HEK293 (cell line): Measurements from ENCODE around the gene SEPTIN2.
"Not testable (repeated sequence)": the region's sequence is repeated elsewhere in the genome, so short reads cannot be mapped to it uniquely, and the experiment has no call there.

ENCODE experiments used
- CTCF ChIA-PET: fragments of 350-600 bp; formaldehyde crosslinking; extraction: SDS; loops from one replicate; lab custom pipeline; 2021; ENCODE audit warnings: antibody characterized with exemption; lab: Yijun Ruan, JAX
- POLR2A ChIA-PET: fragments of 300-600 bp; formaldehyde crosslinking; extraction: SDS; loops from one replicate; lab custom pipeline; 2020; ENCODE audit warnings: antibody characterized with exemption, inconsistent platforms; lab: Yijun Ruan, JAX
- H3K27ac ChIP-seq: fragments of 200-500 bp; sonication (Bioruptor generic); 2 replicates; pipeline ENCODE4 v1.5.1; 2014; ENCODE audit warnings: low read depth, low read length, control low read depth, inconsistent platforms; ENCODE audit errors: extremely low read depth
- H3K36me3 ChIP-seq, 2 experiments: fragments of 200-500 bp in 1 of 2; sonication (Bioruptor generic) in 1 of 2; 1 replicate in 1 of 2; 2 replicates in 1 of 2; pipeline ENCODE4 v1.5.1; 2014 to 2017; ENCODE audit warnings: inconsistent platforms in 2 of 2, low read length in 2 of 2; ENCODE audit not compliant: control insufficient read depth in 2 of 2, insufficient read depth in 1 of 2
- H3K4me1 ChIP-seq: fragments of 200-500 bp; sonication (Bioruptor generic); 2 replicates; pipeline ENCODE4 v1.5.1; 2014; ENCODE audit warnings: mild to moderate bottlenecking, low read length, inconsistent platforms; ENCODE audit not compliant: control insufficient read depth, insufficient read depth
- H3K4me3 ChIP-seq: 2 replicates; pipeline ENCODE4 v1.5.1; 2011; ENCODE audit warnings: low read depth, mild to moderate bottlenecking, control low read depth, low read length, moderate library complexity
- H3K9me3 ChIP-seq: fragments of 200-500 bp; sonication (Bioruptor generic); 2 replicates; pipeline ENCODE4 v1.5.1; 2014; ENCODE audit warnings: low read depth, low read length, inconsistent platforms; ENCODE audit not compliant: control insufficient read depth, insufficient read depth
- EGR2 ChIP-seq: fragments of 450-650 bp; formaldehyde crosslinking; IDR thresholded peaks from 2 replicates; pipeline ENCODE4 v1.5.1; 2016; ENCODE audit warnings: low read depth, missing biosample characterization, missing genetic modification characterization
- KLF16 ChIP-seq: fragments of 450-650 bp; formaldehyde crosslinking; IDR thresholded peaks from 2 replicates; pipeline ENCODE4 v1.5.1; 2017; ENCODE audit warnings: missing biosample characterization, missing genetic modification characterization
- ZBTB17 ChIP-seq: fragments of 450-650 bp; formaldehyde crosslinking; IDR thresholded peaks from 2 replicates; pipeline ENCODE4 v1.5.1; 2016; ENCODE audit warnings: missing biosample characterization, missing genetic modification characterization
- ZFP69B ChIP-seq: fragments of 450-650 bp; formaldehyde crosslinking; IDR thresholded peaks from 2 replicates; pipeline ENCODE4 v1.5.1; 2016; ENCODE audit warnings: missing biosample characterization, missing genetic modification characterization
- ZIC2 ChIP-seq: fragments of 450-650 bp; formaldehyde crosslinking; IDR thresholded peaks from 2 replicates; pipeline ENCODE4 v1.5.1; 2016; ENCODE audit warnings: missing biosample characterization, missing genetic modification characterization
- ZNF10 ChIP-seq: fragments of 450-650 bp; formaldehyde crosslinking; IDR thresholded peaks from 2 replicates; pipeline ENCODE4 v1.5.1; 2017; ENCODE audit warnings: missing biosample characterization, missing genetic modification characterization
- ZNF121 ChIP-seq: fragments of 450-650 bp; formaldehyde crosslinking; IDR thresholded peaks from 2 replicates; pipeline ENCODE4 v1.5.1; 2016; ENCODE audit warnings: missing biosample characterization, missing genetic modification characterization
- ZNF335 ChIP-seq: fragments of 450-650 bp; formaldehyde crosslinking; conservative IDR thresholded peaks from 2 replicates; pipeline ENCODE4 v1.5.1; 2016; ENCODE audit warnings: missing biosample characterization, missing genetic modification characterization
- ZNF366 ChIP-seq: fragments of 450-650 bp; formaldehyde crosslinking; conservative IDR thresholded peaks from 2 replicates; pipeline ENCODE4 v1.5.1; 2016; ENCODE audit warnings: missing biosample characterization, missing genetic modification characterization
- ZNF394 ChIP-seq: fragments of 450-650 bp; formaldehyde crosslinking; IDR thresholded peaks from 2 replicates; pipeline ENCODE4 v1.5.1; 2016; ENCODE audit warnings: missing biosample characterization, missing genetic modification characterization, mild to moderate bottlenecking, moderate library complexity, borderline replicate concordance
- ZNF785 ChIP-seq: fragments of 450-650 bp; formaldehyde crosslinking; IDR thresholded peaks from 2 replicates; pipeline ENCODE4 v1.5.1; 2016; ENCODE audit warnings: missing biosample characterization, missing genetic modification characterization
- TF ChIP-seq, protein P1 (sequence below): fragments of 450-650 bp; formaldehyde crosslinking; IDR thresholded peaks from 2 replicates; pipeline ENCODE4 v1.5.1; 2017; ENCODE audit warnings: missing biosample characterization, missing genetic modification characterization
- TF ChIP-seq, protein P2 (sequence below): fragments of 450-650 bp; formaldehyde crosslinking; IDR thresholded peaks from 2 replicates; pipeline ENCODE4 v1.5.1; 2017; ENCODE audit warnings: missing biosample characterization, missing genetic modification characterization
- TF ChIP-seq, protein P3 (sequence below): fragments of 450-650 bp; formaldehyde crosslinking; IDR thresholded peaks from 2 replicates; pipeline ENCODE4 v1.5.1; 2016; ENCODE audit warnings: missing biosample characterization, missing genetic modification characterization
- TF ChIP-seq, protein P4 (sequence below): fragments of 450-650 bp; formaldehyde crosslinking; IDR thresholded peaks from 2 replicates; pipeline ENCODE4 v1.5.1; 2016; ENCODE audit warnings: missing biosample characterization, missing genetic modification characterization, low read depth
- TF ChIP-seq, protein P5 (sequence below): fragments of 450-650 bp; formaldehyde crosslinking; IDR thresholded peaks from 2 replicates; pipeline ENCODE4 v1.5.1; 2016; ENCODE audit warnings: missing biosample characterization, missing genetic modification characterization
- TF ChIP-seq, protein P6 (sequence below): fragments of 450-650 bp; formaldehyde crosslinking; IDR thresholded peaks from 2 replicates; pipeline ENCODE4 v1.5.1; 2016; ENCODE audit warnings: missing biosample characterization, missing genetic modification characterization, borderline replicate concordance

Gene SEPTIN2

DNA sequence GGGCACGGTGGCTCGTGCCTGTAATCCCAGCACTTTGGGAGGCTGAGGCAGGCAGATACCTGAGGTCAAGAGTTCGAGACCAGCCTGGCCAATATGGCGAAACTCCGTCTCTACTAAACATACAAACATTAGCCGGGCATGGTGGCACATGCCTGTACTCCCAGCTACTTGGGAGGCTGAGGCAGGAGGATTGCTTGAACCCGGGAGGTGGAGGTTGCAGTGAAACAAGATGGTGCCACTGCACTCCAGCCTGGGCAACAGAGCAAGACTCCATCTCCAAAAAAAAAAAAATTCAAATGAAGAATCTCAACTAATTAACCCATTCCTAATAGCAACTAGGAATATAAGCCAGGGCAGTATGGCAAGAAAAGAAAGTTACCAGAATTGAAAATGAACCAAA lies 37.4 kb upstream of the SEPTIN2 start:
- H3K36me3 ChIP-seq, H3K4me1 ChIP-seq, H3K4me3 ChIP-seq, H3K27ac ChIP-seq, CTCF ChIA-PET, H3K9me3 ChIP-seq, POLR2A ChIA-PET: not testable (repeated sequence)
- peak; percentile 67 for TF ChIP-seq ZNF121 (tag by site-specific recombination)

DNA sequence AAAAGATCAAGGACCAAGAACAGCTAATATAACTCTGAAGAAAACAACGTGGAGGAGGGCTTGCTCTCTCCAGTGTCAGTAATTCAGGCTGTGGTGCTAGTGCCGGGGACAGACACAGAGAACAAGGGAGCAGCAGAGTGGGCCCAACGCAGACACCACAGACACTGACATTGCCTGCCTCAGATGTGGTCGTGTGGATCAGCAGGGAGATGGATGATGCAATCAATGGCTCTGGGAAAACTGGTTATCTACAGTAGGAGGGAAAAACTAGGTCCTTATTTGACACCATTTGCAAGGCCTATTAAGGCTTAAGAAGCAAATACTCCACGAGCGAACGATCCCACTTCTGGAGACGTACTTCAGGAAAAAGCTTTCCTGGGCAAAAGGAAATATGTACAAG lies 36.3 kb upstream of the SEPTIN2 start:
- H3K27ac ChIP-seq: peak overlapping the region; percentile 38
- H3K4me1 ChIP-seq: no peaks in the 10 kb centered on the region
- H3K9me3 ChIP-seq: no peaks in the 10 kb centered on the region
- POLR2A ChIA-PET: no interaction called here
- H3K36me3 ChIP-seq: no peaks in the 10 kb centered on the region
- H3K4me3 ChIP-seq: no peak overlapping the region
- 0 out of 2 replicates have a peak, but pooled peaks have one; percentile 25 for TF ChIP-seq ZNF335 (tag by site-specific recombination)
- TF ChIP-seq, protein P1, sequence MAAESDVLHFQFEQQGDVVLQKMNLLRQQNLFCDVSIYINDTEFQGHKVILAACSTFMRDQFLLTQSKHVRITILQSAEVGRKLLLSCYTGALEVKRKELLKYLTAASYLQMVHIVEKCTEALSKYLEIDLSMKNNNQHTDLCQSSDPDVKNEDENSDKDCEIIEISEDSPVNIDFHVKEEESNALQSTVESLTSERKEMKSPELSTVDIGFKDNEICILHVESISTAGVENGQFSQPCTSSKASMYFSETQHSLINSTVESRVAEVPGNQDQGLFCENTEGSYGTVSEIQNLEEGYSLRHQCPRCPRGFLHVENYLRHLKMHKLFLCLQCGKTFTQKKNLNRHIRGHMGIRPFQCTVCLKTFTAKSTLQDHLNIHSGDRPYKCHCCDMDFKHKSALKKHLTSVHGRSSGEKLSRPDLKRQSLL (tag by site-specific recombination): no peak
- TF ChIP-seq KLF16 (tag by site-specific recombination): no peak
- TF ChIP-seq, protein P2, sequence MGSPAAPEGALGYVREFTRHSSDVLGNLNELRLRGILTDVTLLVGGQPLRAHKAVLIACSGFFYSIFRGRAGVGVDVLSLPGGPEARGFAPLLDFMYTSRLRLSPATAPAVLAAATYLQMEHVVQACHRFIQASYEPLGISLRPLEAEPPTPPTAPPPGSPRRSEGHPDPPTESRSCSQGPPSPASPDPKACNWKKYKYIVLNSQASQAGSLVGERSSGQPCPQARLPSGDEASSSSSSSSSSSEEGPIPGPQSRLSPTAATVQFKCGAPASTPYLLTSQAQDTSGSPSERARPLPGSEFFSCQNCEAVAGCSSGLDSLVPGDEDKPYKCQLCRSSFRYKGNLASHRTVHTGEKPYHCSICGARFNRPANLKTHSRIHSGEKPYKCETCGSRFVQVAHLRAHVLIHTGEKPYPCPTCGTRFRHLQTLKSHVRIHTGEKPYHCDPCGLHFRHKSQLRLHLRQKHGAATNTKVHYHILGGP (tag by site-specific recombination): no peak
- TF ChIP-seq, protein P3, sequence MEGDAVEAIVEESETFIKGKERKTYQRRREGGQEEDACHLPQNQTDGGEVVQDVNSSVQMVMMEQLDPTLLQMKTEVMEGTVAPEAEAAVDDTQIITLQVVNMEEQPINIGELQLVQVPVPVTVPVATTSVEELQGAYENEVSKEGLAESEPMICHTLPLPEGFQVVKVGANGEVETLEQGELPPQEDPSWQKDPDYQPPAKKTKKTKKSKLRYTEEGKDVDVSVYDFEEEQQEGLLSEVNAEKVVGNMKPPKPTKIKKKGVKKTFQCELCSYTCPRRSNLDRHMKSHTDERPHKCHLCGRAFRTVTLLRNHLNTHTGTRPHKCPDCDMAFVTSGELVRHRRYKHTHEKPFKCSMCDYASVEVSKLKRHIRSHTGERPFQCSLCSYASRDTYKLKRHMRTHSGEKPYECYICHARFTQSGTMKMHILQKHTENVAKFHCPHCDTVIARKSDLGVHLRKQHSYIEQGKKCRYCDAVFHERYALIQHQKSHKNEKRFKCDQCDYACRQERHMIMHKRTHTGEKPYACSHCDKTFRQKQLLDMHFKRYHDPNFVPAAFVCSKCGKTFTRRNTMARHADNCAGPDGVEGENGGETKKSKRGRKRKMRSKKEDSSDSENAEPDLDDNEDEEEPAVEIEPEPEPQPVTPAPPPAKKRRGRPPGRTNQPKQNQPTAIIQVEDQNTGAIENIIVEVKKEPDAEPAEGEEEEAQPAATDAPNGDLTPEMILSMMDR: no peak
- TF ChIP-seq, protein P4, sequence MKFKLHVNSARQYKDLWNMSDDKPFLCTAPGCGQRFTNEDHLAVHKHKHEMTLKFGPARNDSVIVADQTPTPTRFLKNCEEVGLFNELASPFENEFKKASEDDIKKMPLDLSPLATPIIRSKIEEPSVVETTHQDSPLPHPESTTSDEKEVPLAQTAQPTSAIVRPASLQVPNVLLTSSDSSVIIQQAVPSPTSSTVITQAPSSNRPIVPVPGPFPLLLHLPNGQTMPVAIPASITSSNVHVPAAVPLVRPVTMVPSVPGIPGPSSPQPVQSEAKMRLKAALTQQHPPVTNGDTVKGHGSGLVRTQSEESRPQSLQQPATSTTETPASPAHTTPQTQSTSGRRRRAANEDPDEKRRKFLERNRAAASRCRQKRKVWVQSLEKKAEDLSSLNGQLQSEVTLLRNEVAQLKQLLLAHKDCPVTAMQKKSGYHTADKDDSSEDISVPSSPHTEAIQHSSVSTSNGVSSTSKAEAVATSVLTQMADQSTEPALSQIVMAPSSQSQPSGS: peak; percentile 39; the same call in 1 of the 2 replicates
- peak; percentile 20; the same call in 1 of the 2 replicates for TF ChIP-seq ZNF394
- 0 out of 2 replicates have a peak, but pooled peaks have one; percentile 19 for TF ChIP-seq ZIC2
- TF ChIP-seq, protein P5, sequence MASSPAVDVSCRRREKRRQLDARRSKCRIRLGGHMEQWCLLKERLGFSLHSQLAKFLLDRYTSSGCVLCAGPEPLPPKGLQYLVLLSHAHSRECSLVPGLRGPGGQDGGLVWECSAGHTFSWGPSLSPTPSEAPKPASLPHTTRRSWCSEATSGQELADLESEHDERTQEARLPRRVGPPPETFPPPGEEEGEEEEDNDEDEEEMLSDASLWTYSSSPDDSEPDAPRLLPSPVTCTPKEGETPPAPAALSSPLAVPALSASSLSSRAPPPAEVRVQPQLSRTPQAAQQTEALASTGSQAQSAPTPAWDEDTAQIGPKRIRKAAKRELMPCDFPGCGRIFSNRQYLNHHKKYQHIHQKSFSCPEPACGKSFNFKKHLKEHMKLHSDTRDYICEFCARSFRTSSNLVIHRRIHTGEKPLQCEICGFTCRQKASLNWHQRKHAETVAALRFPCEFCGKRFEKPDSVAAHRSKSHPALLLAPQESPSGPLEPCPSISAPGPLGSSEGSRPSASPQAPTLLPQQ (tag by site-specific recombination): peak; percentile 91
- no peak for TF ChIP-seq ZNF785
- TF ChIP-seq ZBTB17 (tag by site-specific recombination): peak; percentile 80
- 0 out of 2 replicates have a peak, but pooled peaks have one; percentile 38 for TF ChIP-seq ZNF366 (tag by site-specific recombination)
- TF ChIP-seq ZFP69B: peak; percentile 89
- TF ChIP-seq, all 188 proteins: peak for 8
- CTCF ChIA-PET: interaction anchor here (0.6 kb wide), 1 partner anchor 63 kb away, joined by 3 read pairs; no protein-coding TSS in a partner anchor

DNA sequence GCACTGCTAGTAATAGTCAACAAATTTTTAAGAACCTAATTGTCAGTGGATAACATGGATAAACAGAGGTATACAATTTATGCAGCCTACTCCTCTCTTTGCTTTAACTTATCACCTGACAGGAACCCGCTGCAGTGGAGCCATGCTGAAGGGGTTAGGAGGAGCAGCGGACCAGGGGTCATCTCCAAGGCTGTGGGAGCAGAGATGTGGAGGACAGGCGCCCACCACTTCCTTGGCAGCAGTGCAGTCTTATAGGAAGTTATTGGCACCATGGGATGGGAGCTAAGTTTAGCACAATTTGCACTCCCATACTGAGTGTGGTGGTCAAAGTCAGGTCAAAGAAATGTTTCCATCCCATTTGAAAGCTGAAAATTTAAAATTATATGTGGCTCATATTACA lies 35.9 kb upstream of the SEPTIN2 start:
- no peaks in the 10 kb centered on the region for H3K36me3 ChIP-seq
- CTCF ChIA-PET: interaction anchor here (0.6 to 1.2 kb wide), 2 partner anchors 34 to 63 kb away, joined by 3 read pairs; no protein-coding TSS in a partner anchor
- no peak overlapping the region for H3K4me3 ChIP-seq
- no peaks in the 10 kb centered on the region for H3K4me1 ChIP-seq
- H3K9me3 ChIP-seq: no peaks in the 10 kb centered on the region
- 0 out of 2 replicates have a peak, but pooled peaks have one; percentile 8 for TF ChIP-seq ZBTB17 (tag by site-specific recombination)
- no peak; the same call in 1 of the 2 replicates for TF ChIP-seq ZNF394
- no peak for TF ChIP-seq ZNF10 (tag by site-specific recombination)
- TF ChIP-seq EGR2 (tag by site-specific recombination): 0 out of 2 replicates have a peak, but pooled peaks have one; percentile 34
- TF ChIP-seq, protein P6, sequence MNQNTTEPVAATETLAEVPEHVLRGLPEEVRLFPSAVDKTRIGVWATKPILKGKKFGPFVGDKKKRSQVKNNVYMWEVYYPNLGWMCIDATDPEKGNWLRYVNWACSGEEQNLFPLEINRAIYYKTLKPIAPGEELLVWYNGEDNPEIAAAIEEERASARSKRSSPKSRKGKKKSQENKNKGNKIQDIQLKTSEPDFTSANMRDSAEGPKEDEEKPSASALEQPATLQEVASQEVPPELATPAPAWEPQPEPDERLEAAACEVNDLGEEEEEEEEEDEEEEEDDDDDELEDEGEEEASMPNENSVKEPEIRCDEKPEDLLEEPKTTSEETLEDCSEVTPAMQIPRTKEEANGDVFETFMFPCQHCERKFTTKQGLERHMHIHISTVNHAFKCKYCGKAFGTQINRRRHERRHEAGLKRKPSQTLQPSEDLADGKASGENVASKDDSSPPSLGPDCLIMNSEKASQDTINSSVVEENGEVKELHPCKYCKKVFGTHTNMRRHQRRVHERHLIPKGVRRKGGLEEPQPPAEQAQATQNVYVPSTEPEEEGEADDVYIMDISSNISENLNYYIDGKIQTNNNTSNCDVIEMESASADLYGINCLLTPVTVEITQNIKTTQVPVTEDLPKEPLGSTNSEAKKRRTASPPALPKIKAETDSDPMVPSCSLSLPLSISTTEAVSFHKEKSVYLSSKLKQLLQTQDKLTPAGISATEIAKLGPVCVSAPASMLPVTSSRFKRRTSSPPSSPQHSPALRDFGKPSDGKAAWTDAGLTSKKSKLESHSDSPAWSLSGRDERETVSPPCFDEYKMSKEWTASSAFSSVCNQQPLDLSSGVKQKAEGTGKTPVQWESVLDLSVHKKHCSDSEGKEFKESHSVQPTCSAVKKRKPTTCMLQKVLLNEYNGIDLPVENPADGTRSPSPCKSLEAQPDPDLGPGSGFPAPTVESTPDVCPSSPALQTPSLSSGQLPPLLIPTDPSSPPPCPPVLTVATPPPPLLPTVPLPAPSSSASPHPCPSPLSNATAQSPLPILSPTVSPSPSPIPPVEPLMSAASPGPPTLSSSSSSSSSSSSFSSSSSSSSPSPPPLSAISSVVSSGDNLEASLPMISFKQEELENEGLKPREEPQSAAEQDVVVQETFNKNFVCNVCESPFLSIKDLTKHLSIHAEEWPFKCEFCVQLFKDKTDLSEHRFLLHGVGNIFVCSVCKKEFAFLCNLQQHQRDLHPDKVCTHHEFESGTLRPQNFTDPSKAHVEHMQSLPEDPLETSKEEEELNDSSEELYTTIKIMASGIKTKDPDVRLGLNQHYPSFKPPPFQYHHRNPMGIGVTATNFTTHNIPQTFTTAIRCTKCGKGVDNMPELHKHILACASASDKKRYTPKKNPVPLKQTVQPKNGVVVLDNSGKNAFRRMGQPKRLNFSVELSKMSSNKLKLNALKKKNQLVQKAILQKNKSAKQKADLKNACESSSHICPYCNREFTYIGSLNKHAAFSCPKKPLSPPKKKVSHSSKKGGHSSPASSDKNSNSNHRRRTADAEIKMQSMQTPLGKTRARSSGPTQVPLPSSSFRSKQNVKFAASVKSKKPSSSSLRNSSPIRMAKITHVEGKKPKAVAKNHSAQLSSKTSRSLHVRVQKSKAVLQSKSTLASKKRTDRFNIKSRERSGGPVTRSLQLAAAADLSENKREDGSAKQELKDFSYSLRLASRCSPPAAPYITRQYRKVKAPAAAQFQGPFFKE (tag by site-specific recombination): no peak
- TF ChIP-seq, all 188 proteins: peak for 2
- POLR2A ChIA-PET: no interaction called here
- H3K27ac ChIP-seq: peak overlapping the region; percentile 38
